Activated CD8-positive, alpha-beta memory T cell treated with anti-CD3 and anti-CD28 coated beads for 36 hours (primary cell): Measurements from ENCODE around the gene RSAD2. TPM values are rescaled to one million over a fixed set of nuclear protein-coding genes. Genes with fewer than 3 reads are reported as not detected.

Experiments used
- total RNA-seq, 2 experiments: library from RNA; stranded (reverse); gene quantifications; one replicate each; pipeline ENCODE4 v1.2.3, GENCODE V29; 2021

RSAD2 gene
- total RNA-seq, 2 experiments from 2014 or later, result 0.17 to 0.42 TPM

Other genes starting within 250 kb of the RSAD2 start
- gene CMPK2, start 11.9 kb upstream of the RSAD2 start, total RNA-seq, result under 1 TPM; 0.61 to 0.84 TPM
- 10 to 100 TPM; 12.5 to 13.1 TPM for gene RNF144A, start 39.6 kb downstream of the RSAD2 start, total RNA-seq